GM12878 (cell line): ENCODE measurements around the gene SLC25A29. TPM values are rescaled to one million over a fixed set of nuclear protein-coding genes. Genes with fewer than 3 reads are reported as not detected.

Experiments used
- ATAC-seq: fragments of 200-7000 bp; cut with Tn5 transposase; 3 replicates; pipeline ENCODE4 v1.9.1; 2020; ENCODE audit warnings: mild to moderate bottlenecking, moderate library complexity
- BruUV-seq: library from RNA; stranded (reverse); fragments of 400-500 nt; replicated peaks from 2 replicates; lab custom pipeline; 2021; lab: Mats Ljungman, UMichigan
- CTCF ChIA-PET: fragments of 300-600 bp; sonication (Branson Sonifier 250); formaldehyde crosslinking; extraction: SDS; loops from one replicate; lab custom pipeline; 2021; ENCODE audit warnings: inconsistent platforms; lab: Yijun Ruan, JAX
- POLR2A ChIA-PET: fragments of 350-600 bp; formaldehyde crosslinking; extraction: SDS; loops from one replicate; lab custom pipeline; 2021; ENCODE audit warnings: inconsistent platforms; lab: Charles Lee
- RAD21 ChIA-PET: fragments of 300-600 bp; sonication (Branson Sonifier 250); formaldehyde crosslinking; loops from one replicate; lab custom pipeline; 2023; ENCODE audit warnings: antibody characterized with exemption; ENCODE audit not compliant: unreplicated experiment; lab: Charles Lee
- SMC1A ChIA-PET: fragments of 300-600 bp; sonication (Branson Sonifier 250); formaldehyde crosslinking; loops from one replicate; lab custom pipeline; 2023; ENCODE audit not compliant: unreplicated experiment, uncharacterized antibody; lab: Charles Lee
- DNase-seq: peaks from one replicate; pipeline ENCODE4 v3.0.0-alpha.2; 2011; ENCODE audit warnings: low read depth, low spot score
- FAIRE-seq: peaks from 3 replicates; lab custom pipeline; 2011; peaks lifted over from hg19 to GRCh38; lab: Jason Lieb, UNC
- H2AFZ ChIP-seq: 2 replicates; pipeline ENCODE4 v1.6.0; 2011; ENCODE audit warnings: low read depth, low read length, control low read depth; ENCODE audit not compliant: control insufficient read depth
- H3K27ac ChIP-seq: 2 replicates; pipeline ENCODE4 v1.5.1; 2011; ENCODE audit warnings: control low read depth; ENCODE audit not compliant: control insufficient read depth, insufficient read depth
- H3K27me3 ChIP-seq, 2 experiments: replicated peaks in 1 of 2; 2 replicates each; pipeline versions ENCODE4 v1.6.0 to v1.6.1; 2011; ENCODE audit warnings: low read length in 1 of 2; ENCODE audit not compliant: control insufficient read depth in 2 of 2, insufficient read depth in 2 of 2
- H3K36me3 ChIP-seq, 2 experiments: 2 replicates each; pipeline ENCODE4 v1.5.1; 2011; ENCODE audit warnings: low read length in 1 of 2; ENCODE audit not compliant: control insufficient read depth in 2 of 2, insufficient read depth in 2 of 2
- H3K4me1 ChIP-seq: 2 replicates; pipeline ENCODE4 v1.6.1; 2011; ENCODE audit warnings: mild to moderate bottlenecking, low read length, moderate library complexity, mixed read lengths; ENCODE audit not compliant: control insufficient read depth, insufficient read depth
- H3K4me2 ChIP-seq: 2 replicates; pipeline ENCODE4 v1.6.0; 2011; ENCODE audit warnings: control low read depth; ENCODE audit not compliant: control insufficient read depth, insufficient read depth
- H3K4me3 ChIP-seq: fragments of 200-600 bp; sonication (generic); 2 replicates; pipeline ENCODE4 v1.5.1; 2016
- H3K79me2 ChIP-seq: 2 replicates; pipeline ENCODE4 v1.6.0; 2011; ENCODE audit warnings: low read length; ENCODE audit not compliant: control insufficient read depth, insufficient read depth
- H3K9ac ChIP-seq: 2 replicates; pipeline ENCODE4 v1.8.0; 2011; ENCODE audit warnings: low read length, control low read depth, mixed read lengths; ENCODE audit not compliant: control insufficient read depth, insufficient read depth
- H3K9me3 ChIP-seq: replicated peaks from 3 replicates; pipeline ENCODE4 v1.5.1; 2011; ENCODE audit warnings: mild to moderate bottlenecking, low read length; ENCODE audit not compliant: control insufficient read depth, insufficient read depth
- H4K20me1 ChIP-seq: 2 replicates; pipeline ENCODE4 v1.6.0; 2011; ENCODE audit not compliant: control insufficient read depth, insufficient read depth
- EED ChIP-seq: sonication (generic); IDR thresholded peaks from 2 replicates; pipeline ENCODE4 v1.6.1; 2016; ENCODE audit warnings: antibody characterized with exemption, low read depth
- HDGF ChIP-seq: fragments of 450-650 bp; IDR thresholded peaks from 2 replicates; pipeline ENCODE4 v1.6.1; 2016; ENCODE audit warnings: antibody characterized with exemption
- IRF4 ChIP-seq: IDR thresholded peaks from 2 replicates; pipeline ENCODE4 v1.6.1; 2011; ENCODE audit warnings: low read depth, low read length
- KLF5 ChIP-seq: fragments of 450-650 bp; IDR thresholded peaks from 2 replicates; pipeline ENCODE4 v1.6.1; 2014; ENCODE audit warnings: mild to moderate bottlenecking; ENCODE audit not compliant: partially characterized antibody
- MTA2 ChIP-seq: fragments of 450-650 bp; IDR thresholded peaks from 2 replicates; pipeline ENCODE4 v1.6.1; 2016; ENCODE audit warnings: low read depth, mild to moderate bottlenecking, moderate library complexity
- MYB ChIP-seq: fragments of 150-350 bp; IDR thresholded peaks from 2 replicates; pipeline ENCODE4 v1.6.1; 2014; ENCODE audit warnings: mild to moderate bottlenecking, low read depth, low read length, borderline replicate concordance
- NR2C1 ChIP-seq: fragments of 450-650 bp; IDR thresholded peaks from 2 replicates; pipeline ENCODE4 v1.6.1; 2017; ENCODE audit warnings: antibody characterized with exemption, mild to moderate bottlenecking, moderate library complexity
- RFX5 ChIP-seq: IDR thresholded peaks from 2 replicates; pipeline ENCODE4 v1.6.1; 2011; ENCODE audit warnings: low read depth, low read length, improper control_type of control experiment
- SIN3A ChIP-seq: IDR thresholded peaks from 2 replicates; pipeline ENCODE4 v1.6.1; 2012; ENCODE audit warnings: low read depth, low read length, improper control_type of control experiment
- SMAD5 ChIP-seq: IDR thresholded peaks from 2 replicates; pipeline ENCODE4 v1.6.1; 2016; ENCODE audit warnings: antibody characterized with exemption, low read depth
- SP1 ChIP-seq: IDR thresholded peaks from one replicate; pipeline ENCODE4 v1.6.1; 2011; ENCODE audit warnings: low read depth, low read length
- SPI1 ChIP-seq: IDR thresholded peaks from 2 replicates; pipeline ENCODE4 v1.6.1; 2011; ENCODE audit warnings: low read depth, mild to moderate bottlenecking, low read length, moderate library complexity, borderline replicate concordance; ENCODE audit not compliant: insufficient read depth
- TBL1XR1 ChIP-seq: IDR thresholded peaks from 2 replicates; pipeline ENCODE4 v1.6.1; 2012; ENCODE audit warnings: low read depth, low read length, improper control_type of control experiment
- YY1 ChIP-seq: IDR thresholded peaks from 2 replicates; pipeline ENCODE4 v1.6.1; 2011; ENCODE audit warnings: low read depth, mild to moderate bottlenecking, low read length
- ZNF274 ChIP-seq: IDR thresholded peaks from one replicate; pipeline ENCODE4 v1.8.0; 2011; ENCODE audit not compliant: insufficient read length, insufficient read depth
- ZNF622 ChIP-seq: fragments of 450-650 bp; IDR thresholded peaks from 2 replicates; pipeline ENCODE4 v1.6.1; 2017; ENCODE audit warnings: mild to moderate bottlenecking, inconsistent platforms
- ZZZ3 ChIP-seq: IDR thresholded peaks from 2 replicates; pipeline ENCODE4 v1.6.1; 2011; ENCODE audit warnings: low read depth; ENCODE audit not compliant: control insufficient read depth, insufficient read length
- WGBS: methylation state at CpG from one replicate; pipeline ENCODE4 v1.1.6; 2016; ENCODE audit warnings: low lambda C conversion rate; ENCODE audit not compliant: insufficient replicate concordance, insufficient coverage; ENCODE audit errors: missing lambda C conversion rate; 5-methylcytosine and 5-hydroxymethylcytosine counted together
- in situ Hi-C: fragments of 300-500 bp; cut with MboI; formaldehyde crosslinking; loops from 9 replicates; pipeline ENCODE4 v1.14.3; 2018; ENCODE audit warnings: mixed read lengths
- intact Hi-C: fragments of 100-400 bp; cut with micrococcal nuclease; formaldehyde crosslinking; loops from one replicate; pipeline ENCODE4 v1.14.2; 2022; ENCODE audit not compliant: unreplicated experiment
- polyA plus RNA-seq, 11 experiments: library from polyadenylated mRNA; depleted of rRNA in 4 of 11; unstranded in 6 of 11; stranded (reverse) in 5 of 11; fragments of >200 nt; fragmentation: Nextera tagmentation in 4 of 11; fragmentation: Illumina TruSeq in 1 of 11; extraction: Ambion mirVana in 4 of 11; extraction: Trizol in 1 of 11; gene quantifications; 1 replicate in 1 of 11; 2 replicates in 10 of 11; pipeline versions ENCODE4 v1.2.1 to v1.2.3, GENCODE V29; 2011 to 2016; ENCODE audit warnings: inconsistent platforms in 2 of 11, missing spikeins in 2 of 11, low read depth in 1 of 11
- total RNA-seq, 4 experiments: library from RNA; depleted of rRNA in 3 of 4; stranded (reverse); fragments of >200 nt in 3 of 4; fragmentation: Illumina TruSeq in 1 of 4; extraction: Trizol in 1 of 4; gene quantifications; 2 replicates each; pipeline versions ENCODE4 v1.2.1 to v1.2.3, GENCODE V29; 2013 to 2021
- TF ChIP-seq, protein P1 (sequence below): fragments of 450-650 bp; IDR thresholded peaks from 2 replicates; pipeline ENCODE4 v1.6.1; 2016; ENCODE audit warnings: mild to moderate bottlenecking
- TF ChIP-seq, protein P2 (sequence below): fragments of 150-350 bp; IDR thresholded peaks from 2 replicates; pipeline ENCODE4 v1.6.1; 2014; ENCODE audit warnings: mild to moderate bottlenecking, low read depth, low read length
- TF ChIP-seq, protein P3 (sequence below): fragments of 450-650 bp; IDR thresholded peaks from 2 replicates; pipeline ENCODE4 v1.6.1; 2017; ENCODE audit warnings: antibody characterized with exemption, mild to moderate bottlenecking, moderate library complexity

The SLC25A29 gene
- total and polyA plus RNA-seq, 10 of the 15 experiments (the other 5 are each of a cell fraction or from before 2014, with no cell fraction given), result 0.42 to 13.3 (median 4.0) TPM; not detected in 1

DNA sequence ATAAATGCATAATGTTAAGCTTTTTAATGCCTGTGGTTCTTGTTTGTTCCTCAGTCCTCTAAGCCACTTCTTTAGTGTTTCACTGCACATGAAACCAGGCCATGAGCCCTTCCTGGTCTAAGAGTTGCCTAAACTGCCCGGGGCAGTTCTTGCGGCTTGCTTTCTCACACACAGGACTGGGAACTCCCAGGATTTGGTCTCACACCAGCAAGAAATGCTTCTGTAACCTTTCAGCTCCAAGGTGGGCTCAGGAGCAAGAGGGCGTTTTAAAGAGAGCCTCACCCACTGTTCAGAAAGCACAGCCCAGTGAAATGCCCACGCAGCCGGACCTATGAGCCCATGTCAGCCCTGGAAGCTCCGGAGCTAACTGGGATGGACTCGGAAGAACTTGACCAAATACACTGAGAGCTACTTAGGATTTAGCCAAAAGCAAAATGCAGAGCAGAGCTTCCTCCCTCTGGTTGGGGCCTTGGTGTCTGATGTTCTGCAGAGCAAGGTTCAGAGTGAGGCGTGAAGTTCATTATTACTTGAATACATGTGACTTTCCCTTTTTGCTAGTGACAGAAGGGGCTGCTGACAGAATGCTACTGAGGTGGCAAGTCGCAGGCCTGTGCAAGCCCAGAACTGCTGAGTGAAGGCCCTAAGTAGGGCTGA lies 23.4 kb downstream of the SLC25A29 start:
- ChIA-PET CTCF (interaction anchor here (0.9 to 5.3 kb wide), 13 partner anchors 9 to 201 kb away, joined by 3 to 50 read pairs (median 4); partner anchors contain the start of gene WDR25), SMC1A (interaction anchor here (0.8 to 1.3 kb wide), 3 partner anchors 9 to 93 kb away, joined by 3 to 5 read pairs (median 3); no protein-coding TSS in a partner anchor), POLR2A (interaction anchor here (0.6 to 1.2 kb wide), 4 partner anchors 15 to 40 kb away, joined by 3 to 7 read pairs (median 4); no protein-coding TSS in a partner anchor), RAD21 (interaction anchor here (0.8 to 1.5 kb wide), 3 partner anchors 42 to 95 kb away, joined by 3 to 5 read pairs (median 5); no protein-coding TSS in a partner anchor)
- FAIRE-seq (no peak), ATAC-seq (no peak), DNase-seq (no peak)
- no peak overlapping the region for H3K27ac ChIP-seq
- no TSS peak for BruUV-seq
- no peak for TF ChIP-seq ZZZ3
- no peak for TF ChIP-seq MYB
- TF ChIP-seq IRF4, result no peak
- no peak for TF ChIP-seq RFX5
- no peak for TF ChIP-seq HDGF
- no peak for TF ChIP-seq ZNF274
- no peak for TF ChIP-seq ZNF622
- no peak for TF ChIP-seq EED
- no peak for TF ChIP-seq NR2C1
- TF ChIP-seq, protein P1, sequence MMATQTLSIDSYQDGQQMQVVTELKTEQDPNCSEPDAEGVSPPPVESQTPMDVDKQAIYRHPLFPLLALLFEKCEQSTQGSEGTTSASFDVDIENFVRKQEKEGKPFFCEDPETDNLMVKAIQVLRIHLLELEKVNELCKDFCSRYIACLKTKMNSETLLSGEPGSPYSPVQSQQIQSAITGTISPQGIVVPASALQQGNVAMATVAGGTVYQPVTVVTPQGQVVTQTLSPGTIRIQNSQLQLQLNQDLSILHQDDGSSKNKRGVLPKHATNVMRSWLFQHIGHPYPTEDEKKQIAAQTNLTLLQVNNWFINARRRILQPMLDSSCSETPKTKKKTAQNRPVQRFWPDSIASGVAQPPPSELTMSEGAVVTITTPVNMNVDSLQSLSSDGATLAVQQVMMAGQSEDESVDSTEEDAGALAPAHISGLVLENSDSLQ, result no peak
- no peak for TF ChIP-seq YY1
- TF ChIP-seq, protein P2, sequence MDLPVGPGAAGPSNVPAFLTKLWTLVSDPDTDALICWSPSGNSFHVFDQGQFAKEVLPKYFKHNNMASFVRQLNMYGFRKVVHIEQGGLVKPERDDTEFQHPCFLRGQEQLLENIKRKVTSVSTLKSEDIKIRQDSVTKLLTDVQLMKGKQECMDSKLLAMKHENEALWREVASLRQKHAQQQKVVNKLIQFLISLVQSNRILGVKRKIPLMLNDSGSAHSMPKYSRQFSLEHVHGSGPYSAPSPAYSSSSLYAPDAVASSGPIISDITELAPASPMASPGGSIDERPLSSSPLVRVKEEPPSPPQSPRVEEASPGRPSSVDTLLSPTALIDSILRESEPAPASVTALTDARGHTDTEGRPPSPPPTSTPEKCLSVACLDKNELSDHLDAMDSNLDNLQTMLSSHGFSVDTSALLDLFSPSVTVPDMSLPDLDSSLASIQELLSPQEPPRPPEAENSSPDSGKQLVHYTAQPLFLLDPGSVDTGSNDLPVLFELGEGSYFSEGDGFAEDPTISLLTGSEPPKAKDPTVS, result no peak
- no peak for TF ChIP-seq SMAD5
- TF ChIP-seq, protein P3, sequence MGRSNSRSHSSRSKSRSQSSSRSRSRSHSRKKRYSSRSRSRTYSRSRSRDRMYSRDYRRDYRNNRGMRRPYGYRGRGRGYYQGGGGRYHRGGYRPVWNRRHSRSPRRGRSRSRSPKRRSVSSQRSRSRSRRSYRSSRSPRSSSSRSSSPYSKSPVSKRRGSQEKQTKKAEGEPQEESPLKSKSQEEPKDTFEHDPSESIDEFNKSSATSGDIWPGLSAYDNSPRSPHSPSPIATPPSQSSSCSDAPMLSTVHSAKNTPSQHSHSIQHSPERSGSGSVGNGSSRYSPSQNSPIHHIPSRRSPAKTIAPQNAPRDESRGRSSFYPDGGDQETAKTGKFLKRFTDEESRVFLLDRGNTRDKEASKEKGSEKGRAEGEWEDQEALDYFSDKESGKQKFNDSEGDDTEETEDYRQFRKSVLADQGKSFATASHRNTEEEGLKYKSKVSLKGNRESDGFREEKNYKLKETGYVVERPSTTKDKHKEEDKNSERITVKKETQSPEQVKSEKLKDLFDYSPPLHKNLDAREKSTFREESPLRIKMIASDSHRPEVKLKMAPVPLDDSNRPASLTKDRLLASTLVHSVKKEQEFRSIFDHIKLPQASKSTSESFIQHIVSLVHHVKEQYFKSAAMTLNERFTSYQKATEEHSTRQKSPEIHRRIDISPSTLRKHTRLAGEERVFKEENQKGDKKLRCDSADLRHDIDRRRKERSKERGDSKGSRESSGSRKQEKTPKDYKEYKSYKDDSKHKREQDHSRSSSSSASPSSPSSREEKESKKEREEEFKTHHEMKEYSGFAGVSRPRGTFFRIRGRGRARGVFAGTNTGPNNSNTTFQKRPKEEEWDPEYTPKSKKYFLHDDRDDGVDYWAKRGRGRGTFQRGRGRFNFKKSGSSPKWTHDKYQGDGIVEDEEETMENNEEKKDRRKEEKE, result no peak
- no peak for TF ChIP-seq MTA2
- TF ChIP-seq SPI1, result no peak
- TF ChIP-seq SP1, result no peak
- TF ChIP-seq KLF5, result no peak
- no peak for TF ChIP-seq TBL1XR1
- TF ChIP-seq SIN3A, result no peak
- H3K27me3 ChIP-seq, result no peaks in the 10 kb centered on the region
- intact Hi-C loops (no loop called here), in situ Hi-C loops (loop anchor here (10.0 kb wide), 1 partner anchor 362 kb away; no protein-coding TSS in a partner anchor)
- no peak overlapping the region for H2AFZ ChIP-seq
- 0 out of 2 replicates have a peak, but pooled peaks cover 5% of the 10 kb centered on the region for H3K4me1 ChIP-seq
- no peak overlapping the region for H3K9ac ChIP-seq
- H3K36me3 ChIP-seq, result peaks cover 9 to 10% of the 10 kb centered on the region in 2 experiments
- 82% methylated on average over 9 of the region's 9 CpGs for WGBS
- no peak overlapping the region for H3K4me3 ChIP-seq
- H4K20me1 ChIP-seq, result no peaks in the 10 kb centered on the region
- H3K79me2 ChIP-seq, result peaks cover 14% of the 10 kb centered on the region
- H3K4me2 ChIP-seq, result no peak overlapping the region
- no peaks in the 10 kb centered on the region for H3K9me3 ChIP-seq
